ENCODE measurements around the gene NOMO2.
"Not testable (repeated sequence)": the region's sequence is repeated elsewhere in the genome, so short reads cannot be mapped to it uniquely, and the experiment has no call there.

Gene NOMO2

GRCh38 chr16:18498430-18498829, 63.5 kb downstream of the NOMO2 start:
- not testable (repeated sequence) for H3K9me3 ChIP-seq (ENCODE audit: control insufficient read depth, low read length); H3K27ac ChIP-seq (ENCODE audit: low read depth, low read length, severe bottlenecking); H3K4me1 ChIP-seq (ENCODE audit: control insufficient read depth, insufficient read depth, low read length, poor library complexity, severe bottlenecking); H3K36me3 ChIP-seq (ENCODE audit: control insufficient read depth, insufficient read depth, low read length); H3K4me3 ChIP-seq (ENCODE audit: extremely low read depth, insufficient read depth, low read length, poor library complexity, severe bottlenecking)
- WGBS, 2 experiments (ENCODE audit: insufficient coverage in 2 of 2): no CpG with 5 or more reads among the region's 7 CpGs

- H3K4me1 ChIP-seq (ENCODE audit: control insufficient read depth, insufficient read depth, low read length, poor library complexity, severe bottlenecking); H3K27ac ChIP-seq (ENCODE audit: low read depth, low read length, severe bottlenecking); H3K9me3 ChIP-seq (ENCODE audit: control insufficient read depth, low read length); H3K36me3 ChIP-seq (ENCODE audit: control insufficient read depth, insufficient read depth, low read length); H3K4me3 ChIP-seq (ENCODE audit: extremely low read depth, insufficient read depth, low read length, poor library complexity, severe bottlenecking): not testable (repeated sequence)
- WGBS, 2 experiments (ENCODE audit: insufficient coverage in 2 of 2): no CpG with 5 or more reads among the region's 5 CpGs
These were observed 64.9 kb downstream of the NOMO2 start for GRCh38 chr16:18497032-18497431.

- WGBS, 2 experiments (ENCODE audit: insufficient coverage in 2 of 2): no CpG with 5 or more reads among the region's 11 CpGs
- not testable (repeated sequence) for H3K9me3 ChIP-seq (ENCODE audit: control insufficient read depth, low read length); H3K27ac ChIP-seq (ENCODE audit: low read depth, low read length, severe bottlenecking); H3K36me3 ChIP-seq (ENCODE audit: control insufficient read depth, insufficient read depth, low read length); H3K4me1 ChIP-seq (ENCODE audit: control insufficient read depth, insufficient read depth, low read length, poor library complexity, severe bottlenecking); H3K4me3 ChIP-seq (ENCODE audit: extremely low read depth, insufficient read depth, low read length, poor library complexity, severe bottlenecking)
These were observed 69.6 kb downstream of the NOMO2 start for GRCh38 chr16:18492118-18492897.

- not testable (repeated sequence) for H3K36me3 ChIP-seq (ENCODE audit: control insufficient read depth, insufficient read depth, low read length); H3K4me3 ChIP-seq (ENCODE audit: extremely low read depth, insufficient read depth, low read length, poor library complexity, severe bottlenecking); H3K9me3 ChIP-seq (ENCODE audit: control insufficient read depth, low read length); H3K27ac ChIP-seq (ENCODE audit: low read depth, low read length, severe bottlenecking); H3K4me1 ChIP-seq (ENCODE audit: control insufficient read depth, insufficient read depth, low read length, poor library complexity, severe bottlenecking)
- WGBS, 2 experiments (ENCODE audit: insufficient coverage in 2 of 2): no CpG with 5 or more reads among the region's 8 CpGs
These were observed 125.9 kb downstream of the NOMO2 start for GRCh38 chr16:18436025-18436424.

GRCh38 chr16:18415827-18416226, 146.1 kb downstream of the NOMO2 start:
- not testable (repeated sequence) for H3K4me3 ChIP-seq (ENCODE audit: extremely low read depth, insufficient read depth, low read length, poor library complexity, severe bottlenecking); H3K9me3 ChIP-seq (ENCODE audit: control insufficient read depth, low read length); H3K27ac ChIP-seq (ENCODE audit: low read depth, low read length, severe bottlenecking); H3K4me1 ChIP-seq (ENCODE audit: control insufficient read depth, insufficient read depth, low read length, poor library complexity, severe bottlenecking); H3K36me3 ChIP-seq (ENCODE audit: control insufficient read depth, insufficient read depth, low read length)
- WGBS, 2 experiments (ENCODE audit: insufficient coverage in 2 of 2): no CpG with 5 or more reads among the region's 7 CpGs

- not testable (repeated sequence) for H3K9me3 ChIP-seq (ENCODE audit: control insufficient read depth, low read length); H3K27ac ChIP-seq (ENCODE audit: low read depth, low read length, severe bottlenecking); H3K4me1 ChIP-seq (ENCODE audit: control insufficient read depth, insufficient read depth, low read length, poor library complexity, severe bottlenecking); H3K36me3 ChIP-seq (ENCODE audit: control insufficient read depth, insufficient read depth, low read length); H3K4me3 ChIP-seq (ENCODE audit: extremely low read depth, insufficient read depth, low read length, poor library complexity, severe bottlenecking)
- no CpG with 5 or more reads among the region's 11 CpGs for WGBS, 2 experiments (ENCODE audit: insufficient coverage in 2 of 2)
These were observed 152.2 kb downstream of the NOMO2 start for GRCh38 chr16:18409532-18410293.

GRCh38 chr16:18401851-18402657, 159.8 kb downstream of the NOMO2 start:
- not testable (repeated sequence) for H3K36me3 ChIP-seq (ENCODE audit: control insufficient read depth, insufficient read depth, low read length); H3K4me3 ChIP-seq (ENCODE audit: extremely low read depth, insufficient read depth, low read length, poor library complexity, severe bottlenecking); H3K27ac ChIP-seq (ENCODE audit: low read depth, low read length, severe bottlenecking); H3K4me1 ChIP-seq (ENCODE audit: control insufficient read depth, insufficient read depth, low read length, poor library complexity, severe bottlenecking); H3K9me3 ChIP-seq (ENCODE audit: control insufficient read depth, low read length)
- no CpG with 5 or more reads among the region's 88 CpGs for WGBS, 2 experiments (ENCODE audit: insufficient coverage in 2 of 2)

- no CpG with 5 or more reads among the region's 38 CpGs for WGBS, 2 experiments (ENCODE audit: insufficient coverage in 2 of 2)
These were observed 160.7 kb downstream of the NOMO2 start for GRCh38 chr16:18401159-18401558.

GRCh38 chr16:18394363-18394762, 167.5 kb downstream of the NOMO2 start:
- 78% methylated on average over 5 of the region's 31 CpGs; no CpG with 5 or more reads in 1 of the 2 experiments for WGBS, 2 experiments (ENCODE audit: insufficient coverage in 2 of 2)
- not testable (repeated sequence) for H3K4me1 ChIP-seq (ENCODE audit: control insufficient read depth, insufficient read depth, low read length, poor library complexity, severe bottlenecking); H3K4me3 ChIP-seq (ENCODE audit: extremely low read depth, insufficient read depth, low read length, poor library complexity, severe bottlenecking); H3K27ac ChIP-seq (ENCODE audit: low read depth, low read length, severe bottlenecking); H3K9me3 ChIP-seq (ENCODE audit: control insufficient read depth, low read length); H3K36me3 ChIP-seq (ENCODE audit: control insufficient read depth, insufficient read depth, low read length)

More at GRCh38 chr16:18401159-18401558, 160.7 kb downstream of the NOMO2 start:
- peak overlapping the region; percentile 26 for H3K4me3 ChIP-seq (ENCODE audit: extremely low read depth, insufficient read depth, low read length, poor library complexity, severe bottlenecking)
- H3K9me3 ChIP-seq (ENCODE audit: control insufficient read depth, low read length); H3K36me3 ChIP-seq (ENCODE audit: control insufficient read depth, insufficient read depth, low read length); H3K4me1 ChIP-seq (ENCODE audit: control insufficient read depth, insufficient read depth, low read length, poor library complexity, severe bottlenecking); H3K27ac ChIP-seq (ENCODE audit: low read depth, low read length, severe bottlenecking): not testable (repeated sequence)

- not testable (repeated sequence) for H3K36me3 ChIP-seq (ENCODE audit: control insufficient read depth, insufficient read depth, low read length); H3K4me1 ChIP-seq (ENCODE audit: control insufficient read depth, insufficient read depth, low read length, poor library complexity, severe bottlenecking); H3K4me3 ChIP-seq (ENCODE audit: extremely low read depth, insufficient read depth, low read length, poor library complexity, severe bottlenecking); H3K9me3 ChIP-seq (ENCODE audit: control insufficient read depth, low read length); H3K27ac ChIP-seq (ENCODE audit: low read depth, low read length, severe bottlenecking)
- no CpG with 5 or more reads among the region's 43 CpGs for WGBS, 2 experiments (ENCODE audit: insufficient coverage in 2 of 2)
These were observed 174.1 kb downstream of the NOMO2 start for GRCh38 chr16:18387767-18388166.
